ENCODE data around the gene NFAT5.

DNA sequence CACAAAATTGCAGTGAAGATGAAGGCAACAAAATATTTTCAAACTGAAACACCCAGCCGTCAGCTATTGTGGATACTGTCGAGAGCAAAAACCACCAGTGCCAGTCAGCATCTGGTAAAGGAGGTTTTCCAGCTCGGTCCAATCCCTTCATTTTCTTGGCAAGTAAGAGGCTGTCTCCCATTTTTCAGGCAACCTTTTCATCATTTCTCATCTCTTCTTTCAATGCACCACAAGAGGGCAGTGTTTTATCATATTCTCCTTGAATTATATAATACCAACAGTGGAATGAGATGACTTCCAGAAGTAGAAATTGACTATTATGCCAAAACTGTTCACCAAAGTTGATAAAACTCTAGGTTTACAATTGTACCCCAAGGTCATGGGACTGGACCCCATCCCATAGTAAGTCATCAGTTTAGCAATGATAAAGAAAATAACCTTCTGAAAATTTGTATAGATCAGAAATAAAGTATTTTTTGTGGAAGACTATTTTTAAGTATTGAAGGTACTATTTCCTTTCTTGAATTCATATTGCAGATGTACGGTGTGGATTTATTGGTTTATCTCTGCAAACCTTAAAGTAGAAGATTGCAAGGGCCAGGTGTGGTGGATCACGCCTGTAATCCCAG is 143.8 kb downstream of the NFAT5 start:
- TF ChIP-seq CTCF (IDR thresholded peaks at IDR 0.05), result peak; percentile 52 to 88 (median 60)
- no peak for TF ChIP-seq POLR2A (IDR thresholded peaks at IDR 0.05)
